SW480 (cell line): ENCODE data around the gene DNAH12.

Experiments used
- DNase-seq: peaks from one replicate; pipeline ENCODE4 v3.0.0-alpha.2; 2016; ENCODE audit warnings: low spot score

The DNAH12 gene, protein sequence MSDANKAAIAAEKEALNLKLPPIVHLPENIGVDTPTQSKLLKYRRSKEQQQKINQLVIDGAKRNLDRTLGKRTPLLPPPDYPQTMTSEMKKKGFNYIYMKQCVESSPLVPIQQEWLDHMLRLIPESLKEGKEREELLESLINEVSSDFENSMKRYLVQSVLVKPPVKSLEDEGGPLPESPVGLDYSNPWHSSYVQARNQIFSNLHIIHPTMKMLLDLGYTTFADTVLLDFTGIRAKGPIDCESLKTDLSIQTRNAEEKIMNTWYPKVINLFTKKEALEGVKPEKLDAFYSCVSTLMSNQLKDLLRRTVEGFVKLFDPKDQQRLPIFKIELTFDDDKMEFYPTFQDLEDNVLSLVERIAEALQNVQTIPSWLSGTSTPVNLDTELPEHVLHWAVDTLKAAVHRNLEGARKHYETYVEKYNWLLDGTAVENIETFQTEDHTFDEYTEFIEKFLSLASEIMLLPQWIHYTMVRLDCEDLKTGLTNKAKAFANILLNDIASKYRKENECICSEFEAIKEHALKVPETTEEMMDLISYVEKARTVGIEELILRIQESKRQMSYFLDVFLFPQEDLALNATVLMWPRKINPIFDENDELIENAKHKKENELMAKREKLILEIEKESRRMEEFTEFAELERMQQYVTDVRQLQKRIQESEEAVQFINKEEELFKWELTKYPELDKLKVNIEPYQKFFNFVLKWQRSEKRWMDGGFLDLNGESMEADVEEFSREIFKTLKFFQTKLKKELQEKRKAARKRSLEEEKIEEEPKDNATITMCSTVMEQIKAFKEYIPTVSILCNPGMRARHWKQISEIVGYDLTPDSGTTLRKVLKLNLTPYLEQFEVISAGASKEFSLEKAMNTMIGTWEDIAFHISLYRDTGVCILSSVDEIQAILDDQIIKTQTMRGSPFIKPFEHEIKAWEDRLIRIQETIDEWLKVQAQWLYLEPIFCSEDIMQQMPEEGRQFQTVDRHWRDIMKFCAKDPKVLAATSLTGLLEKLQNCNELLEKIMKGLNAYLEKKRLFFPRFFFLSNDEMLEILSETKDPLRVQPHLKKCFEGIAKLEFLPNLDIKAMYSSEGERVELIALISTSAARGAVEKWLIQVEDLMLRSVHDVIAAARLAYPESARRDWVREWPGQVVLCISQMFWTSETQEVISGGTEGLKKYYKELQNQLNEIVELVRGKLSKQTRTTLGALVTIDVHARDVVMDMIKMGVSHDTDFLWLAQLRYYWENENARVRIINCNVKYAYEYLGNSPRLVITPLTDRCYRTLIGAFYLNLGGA (N-terminal part only)

DNA sequence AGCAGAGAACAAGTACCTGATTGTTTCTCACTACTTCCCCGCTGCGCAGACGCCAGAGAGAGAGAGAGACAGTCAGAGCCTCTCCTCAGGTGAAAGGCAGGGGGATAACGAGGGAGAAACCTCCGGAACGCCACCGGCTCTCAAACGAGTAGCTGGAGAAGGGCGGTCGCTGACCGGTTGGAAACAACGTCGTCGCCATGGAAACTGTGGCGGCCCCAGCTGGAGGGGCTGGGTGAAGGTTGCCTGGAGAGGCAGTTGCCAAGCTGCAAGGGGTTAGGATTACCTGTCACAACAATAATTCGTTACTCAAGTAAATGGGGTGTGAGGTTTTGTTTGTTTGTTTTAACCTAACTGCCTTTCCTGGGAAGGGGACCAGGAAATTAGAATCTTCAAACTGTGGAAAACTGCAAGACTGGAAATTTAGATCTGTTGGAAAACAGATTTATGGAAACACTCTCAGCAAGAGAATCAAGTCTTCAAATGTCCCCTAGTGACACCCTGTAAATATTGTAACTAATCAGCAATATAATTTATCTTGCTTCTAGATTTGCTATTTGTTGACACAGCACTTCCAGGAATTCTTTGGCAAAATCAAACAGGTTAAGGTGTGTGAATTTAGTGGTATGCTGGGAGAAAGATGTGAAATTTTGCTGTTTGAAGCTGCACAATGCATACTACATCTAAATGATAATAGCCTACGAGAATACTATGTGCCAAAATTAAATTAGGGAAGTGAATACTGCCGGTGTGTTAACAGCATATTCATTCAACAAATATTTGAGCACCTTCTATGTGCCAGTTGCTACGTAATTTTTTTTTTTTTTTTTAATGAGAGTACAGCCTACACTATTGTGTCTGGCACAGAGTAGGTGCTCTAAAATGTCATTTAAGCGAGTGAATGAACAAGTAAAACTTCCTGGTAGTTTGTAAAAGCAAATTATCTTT is at the start of gene DNAH12:
Gene DNAH12, minus strand, starts transcription at position 164 of the 945 bp plus-strand sequence. CDS start 1,474 bp downstream, outside the sequence.
- DNase-seq: peak; percentile 51

DNA sequence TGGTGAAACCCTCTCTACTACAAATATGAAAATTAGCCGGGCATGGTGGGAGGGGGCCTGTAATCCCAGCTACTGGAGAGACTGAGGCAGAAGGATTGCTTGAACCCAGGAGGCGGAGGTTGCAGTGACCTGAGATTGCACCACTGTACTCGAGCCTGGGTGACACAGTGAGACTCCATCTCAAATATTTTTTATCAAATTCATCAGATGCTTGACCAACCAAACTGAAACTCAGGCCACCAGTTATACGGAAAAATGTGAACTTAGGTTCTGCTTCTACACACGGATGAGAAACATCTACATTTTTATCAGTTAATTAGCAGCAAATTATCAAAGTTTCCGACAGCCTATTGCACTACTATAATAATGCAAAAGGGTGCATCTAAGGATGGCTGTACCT is 48.2 kb upstream of the DNAH12 start:
- no peak for DNase-seq

DNA sequence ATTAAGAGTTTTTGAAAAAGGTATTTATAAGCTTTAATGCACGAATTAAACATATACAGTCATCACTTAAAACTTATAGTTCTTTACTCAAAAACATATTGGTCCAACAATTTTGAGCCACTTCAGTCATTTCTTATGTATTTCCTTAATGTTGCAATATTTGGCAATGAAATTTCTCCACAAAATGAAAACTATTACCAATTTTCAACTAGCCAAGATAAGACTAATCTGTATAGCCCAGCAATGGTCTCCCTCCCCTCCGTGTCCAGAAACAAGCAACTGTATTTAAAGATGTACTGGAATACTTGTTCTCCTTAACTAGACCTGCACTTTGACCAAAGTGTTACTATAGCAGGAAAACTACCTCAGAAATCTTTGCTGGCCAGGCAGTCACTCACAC is 43.8 kb upstream of the DNAH12 start:
- no peak for DNase-seq

DNA sequence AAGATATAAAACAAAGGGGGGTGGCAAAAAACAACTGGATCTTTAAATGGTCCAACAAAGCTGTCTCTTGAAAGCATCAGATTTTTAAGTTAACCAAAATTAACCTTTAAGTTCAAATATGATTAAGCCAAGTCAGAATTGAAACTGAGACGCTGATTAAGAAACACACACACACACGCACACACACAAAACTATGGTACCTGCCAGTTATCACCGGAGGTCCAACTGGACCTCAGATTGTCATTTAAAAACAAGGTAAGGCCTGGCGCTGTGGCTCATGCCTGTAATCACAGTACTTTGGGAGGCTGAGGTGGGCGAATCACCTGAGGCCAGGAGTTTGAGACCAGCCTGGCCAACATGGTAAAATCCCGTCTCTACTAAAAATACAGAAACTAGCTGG is 42.6 kb upstream of the DNAH12 start:
- no peak for DNase-seq

DNA sequence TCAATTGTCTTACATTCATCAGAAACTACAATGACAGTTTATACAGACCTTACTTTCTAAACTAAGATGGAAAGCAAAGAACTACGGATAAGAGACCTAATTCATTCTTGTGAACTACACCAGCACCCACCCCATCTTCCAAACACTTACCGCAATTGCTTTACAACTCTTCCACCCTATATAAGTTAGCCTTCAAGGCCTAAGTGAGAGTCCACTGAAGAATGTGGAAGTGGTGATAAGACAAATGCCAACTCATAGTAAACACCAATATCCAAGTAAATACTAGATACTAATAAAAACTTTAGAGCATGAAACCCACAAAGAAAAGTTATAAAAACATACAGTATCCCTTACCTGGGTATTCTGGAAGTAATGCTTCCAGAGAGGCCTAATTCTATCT is 39.4 kb upstream of the DNAH12 start:
- no peak for DNase-seq

DNA sequence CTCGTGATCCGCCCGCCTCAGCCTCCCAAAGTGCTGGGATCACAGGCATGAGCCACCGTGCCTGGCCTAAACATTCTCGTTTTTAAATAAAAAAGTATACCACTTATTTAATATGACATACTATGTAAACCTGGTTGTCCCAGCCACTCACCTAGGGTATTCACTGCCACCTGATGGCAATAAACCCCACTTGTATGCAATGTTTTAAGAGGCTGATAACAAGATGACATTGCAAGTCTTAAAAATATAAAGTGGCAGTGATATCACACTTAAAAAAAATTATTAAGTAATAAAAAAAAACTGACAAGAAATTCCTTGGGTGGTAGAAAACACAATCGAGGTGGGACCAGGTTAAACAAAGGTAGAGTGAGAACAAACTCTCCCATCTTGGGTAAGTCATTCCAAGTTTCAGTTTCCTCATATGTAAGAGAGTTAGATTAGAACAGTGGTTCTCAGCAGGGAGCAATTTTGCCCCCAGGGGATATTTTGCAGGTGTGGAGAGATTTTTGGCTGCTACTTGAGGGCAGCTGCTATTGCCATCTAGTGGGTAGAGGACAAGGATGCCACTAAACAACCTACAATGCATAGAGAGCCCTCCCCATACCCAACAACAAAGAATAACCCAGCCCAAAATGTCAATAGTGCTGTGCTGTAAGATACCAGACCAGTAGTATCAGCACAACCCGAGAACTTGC is 38.5 kb upstream of the DNAH12 start:
- DNase-seq: peak; percentile 28

DNA sequence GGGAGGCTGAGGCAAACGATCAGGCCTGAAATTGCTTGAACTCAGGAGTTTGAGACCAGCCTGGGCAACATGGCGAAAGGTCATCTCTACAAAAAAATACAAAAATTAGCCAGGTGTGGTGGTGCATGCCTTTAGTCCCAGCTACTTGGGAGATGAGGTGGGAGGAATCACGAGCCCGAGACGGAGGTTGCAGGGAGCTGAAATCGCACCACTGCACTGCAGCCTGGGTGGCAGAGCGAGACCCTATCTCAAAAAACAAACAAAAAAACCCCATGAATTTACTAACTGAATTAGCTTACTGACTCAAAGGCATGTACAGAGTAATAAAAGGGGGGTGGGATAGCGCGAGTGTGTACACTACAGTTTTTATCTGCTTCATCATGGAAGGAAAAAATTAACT is 33.7 kb upstream of the DNAH12 start:
- no peak for DNase-seq

DNA sequence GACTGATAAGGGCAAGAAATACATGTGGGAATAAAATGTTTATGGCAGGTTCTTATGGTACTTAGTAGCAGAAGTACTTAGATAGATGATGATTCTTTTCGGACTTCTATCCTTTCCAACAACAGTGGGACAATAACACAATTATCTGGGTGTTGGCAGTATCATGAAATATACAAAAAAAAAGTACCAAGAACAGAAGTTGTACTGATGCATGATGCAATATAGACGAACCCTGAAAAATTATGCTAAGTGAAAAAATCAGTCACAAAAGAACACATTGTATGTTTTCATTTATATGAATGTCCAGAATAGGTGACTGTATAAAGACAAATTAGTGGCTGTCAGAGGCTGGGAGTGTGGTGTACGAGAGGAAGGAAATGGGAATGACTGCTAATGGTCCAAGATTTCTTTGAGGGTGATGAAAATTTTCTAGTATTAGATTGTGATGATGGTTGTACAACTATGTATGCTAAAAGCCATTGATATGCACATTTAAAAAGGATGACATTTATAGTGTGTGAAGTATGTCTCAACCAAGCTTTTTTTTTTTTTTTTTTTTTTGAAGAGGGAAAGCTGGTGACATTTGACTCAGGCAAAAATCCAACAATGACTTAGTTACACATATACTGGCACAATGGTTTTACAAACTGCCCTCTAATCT is 32.0 kb upstream of the DNAH12 start:
- DNase-seq: no peak

DNA sequence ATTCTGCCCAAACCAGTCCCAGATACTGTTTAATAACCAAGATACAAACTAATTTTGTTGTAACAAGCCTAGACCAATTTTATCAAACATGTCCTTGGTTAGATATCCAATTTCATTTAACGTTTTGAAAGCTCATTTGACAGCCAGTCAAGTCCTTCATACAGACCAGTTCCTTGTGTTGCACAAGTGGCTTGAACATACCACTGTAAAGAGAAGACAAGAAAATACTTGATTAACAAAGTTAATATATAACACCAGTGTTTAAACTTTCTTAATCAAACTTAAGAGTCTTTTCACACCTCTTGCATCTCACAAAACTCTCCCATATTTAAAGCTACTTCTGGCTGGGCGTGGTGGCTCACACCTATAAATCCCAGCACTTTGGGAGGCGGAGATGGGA is 28.0 kb upstream of the DNAH12 start:
- DNase-seq: no peak

DNA sequence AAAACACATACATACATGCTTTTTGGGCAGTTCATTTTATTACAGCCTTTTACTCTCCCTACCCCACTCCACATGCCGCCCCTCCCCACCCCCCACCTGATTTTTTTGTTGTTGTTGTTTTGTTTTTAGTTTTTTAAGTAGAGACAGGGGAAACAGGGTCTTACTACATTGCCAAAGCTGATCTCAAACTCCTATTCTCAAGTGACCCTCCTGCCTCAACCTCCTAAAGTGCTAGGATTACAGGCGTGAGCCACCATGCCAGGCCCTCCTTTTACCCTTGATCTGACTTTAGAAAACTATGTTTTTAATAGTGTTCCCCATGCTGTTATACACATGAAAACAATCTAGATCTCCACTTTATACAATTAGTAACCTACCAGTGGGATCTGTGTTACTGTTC is 26.7 kb upstream of the DNAH12 start:
- no peak for DNase-seq

DNA sequence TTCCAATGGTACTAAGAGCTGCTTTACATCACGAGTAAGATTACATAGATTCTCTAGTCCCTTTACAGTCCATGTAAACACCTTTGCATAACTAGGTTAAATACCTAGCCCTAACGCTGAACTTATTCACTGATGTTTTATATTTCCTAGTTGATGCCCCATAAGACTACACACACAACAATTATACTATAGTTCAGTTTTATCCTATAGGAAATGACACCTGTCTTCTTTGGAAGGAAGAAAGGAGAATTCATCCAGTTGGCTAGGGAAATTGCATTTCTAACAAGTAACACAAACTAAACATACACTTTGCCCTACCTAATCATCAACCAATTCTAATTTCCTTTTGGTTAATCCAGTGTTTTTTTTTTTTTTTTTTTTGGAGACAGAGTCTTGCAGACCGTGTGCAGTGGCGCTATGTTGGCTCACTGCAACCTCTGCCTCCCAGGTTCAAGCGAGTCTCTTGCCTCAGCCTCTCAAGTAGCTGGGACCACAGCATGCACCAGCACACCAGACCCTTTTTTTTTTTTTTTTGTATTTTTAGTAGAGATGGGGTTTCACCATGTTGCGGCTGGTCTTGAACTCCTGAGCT is 25.8 kb upstream of the DNAH12 start:
- no peak for DNase-seq

DNA sequence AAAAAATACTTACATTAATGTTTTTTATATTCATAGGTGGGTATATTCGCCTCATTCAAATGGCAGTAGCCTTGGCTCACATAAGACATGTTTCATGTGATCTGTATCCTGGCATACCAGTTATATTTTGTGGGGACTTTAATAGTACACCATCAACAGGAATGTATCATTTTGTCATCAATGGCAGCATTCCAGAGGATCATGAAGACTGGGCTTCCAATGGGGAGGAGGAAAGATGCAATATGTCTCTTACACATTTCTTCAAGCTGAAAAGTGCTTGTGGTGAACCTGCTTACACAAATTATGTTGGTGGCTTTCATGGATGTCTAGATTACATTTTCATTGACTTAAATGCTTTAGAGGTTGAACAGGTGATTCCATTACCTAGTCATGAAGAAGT is 15.4 kb upstream of the DNAH12 start:
- no peak for DNase-seq

DNA sequence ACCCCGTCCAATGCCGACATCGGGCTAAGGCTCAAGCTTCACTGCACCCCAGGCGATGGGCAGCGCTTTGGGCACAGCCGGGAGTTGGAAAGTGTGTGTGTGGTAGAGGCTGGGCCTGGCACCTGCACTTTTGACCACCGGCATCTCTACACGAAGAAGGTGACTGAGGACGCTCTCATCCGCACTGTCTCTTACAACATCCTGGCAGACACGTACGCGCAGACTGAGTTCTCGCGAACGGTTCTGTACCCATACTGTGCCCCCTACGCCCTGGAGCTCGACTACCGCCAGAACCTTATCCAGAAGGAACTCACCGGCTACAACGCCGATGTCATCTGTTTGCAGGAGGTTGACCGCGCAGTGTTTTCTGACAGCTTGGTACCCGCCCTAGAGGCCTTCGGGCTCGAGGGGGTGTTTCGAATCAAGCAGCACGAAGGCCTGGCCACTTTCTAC is 13.0 kb upstream of the DNAH12 start:
- peak; percentile 44 for DNase-seq

DNA sequence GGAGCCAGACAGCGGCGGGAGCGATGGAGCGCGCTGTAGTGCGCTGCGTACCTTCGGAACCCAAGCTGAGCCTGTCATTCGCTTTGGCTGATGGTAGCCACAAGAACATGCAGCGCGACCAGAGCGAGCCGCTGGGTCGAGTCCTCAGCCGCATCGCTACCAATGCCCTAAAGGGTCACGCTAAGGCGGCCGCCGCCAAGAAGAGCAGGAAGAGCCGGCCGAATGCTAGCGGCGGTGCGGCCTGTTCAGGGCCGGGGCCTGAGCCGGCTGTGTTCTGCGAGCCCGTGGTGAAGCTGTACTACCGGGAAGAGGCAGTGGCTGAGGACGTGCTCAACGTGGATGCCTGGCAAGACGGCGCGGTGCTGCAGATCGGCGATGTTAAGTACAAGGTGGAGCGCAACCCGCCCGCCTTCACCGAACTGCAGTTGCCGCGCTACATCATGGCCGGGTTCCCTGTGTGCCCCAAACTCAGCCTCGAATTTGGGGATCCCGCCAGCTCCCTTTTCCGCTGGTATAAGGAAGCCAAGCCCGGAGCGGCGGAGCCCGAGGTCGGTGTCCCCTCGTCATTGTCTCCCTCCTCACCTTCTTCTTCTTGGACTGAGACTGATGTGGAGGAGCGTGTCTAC is 12.4 kb upstream of the DNAH12 start:
- DNase-seq: peak; percentile 38

DNA sequence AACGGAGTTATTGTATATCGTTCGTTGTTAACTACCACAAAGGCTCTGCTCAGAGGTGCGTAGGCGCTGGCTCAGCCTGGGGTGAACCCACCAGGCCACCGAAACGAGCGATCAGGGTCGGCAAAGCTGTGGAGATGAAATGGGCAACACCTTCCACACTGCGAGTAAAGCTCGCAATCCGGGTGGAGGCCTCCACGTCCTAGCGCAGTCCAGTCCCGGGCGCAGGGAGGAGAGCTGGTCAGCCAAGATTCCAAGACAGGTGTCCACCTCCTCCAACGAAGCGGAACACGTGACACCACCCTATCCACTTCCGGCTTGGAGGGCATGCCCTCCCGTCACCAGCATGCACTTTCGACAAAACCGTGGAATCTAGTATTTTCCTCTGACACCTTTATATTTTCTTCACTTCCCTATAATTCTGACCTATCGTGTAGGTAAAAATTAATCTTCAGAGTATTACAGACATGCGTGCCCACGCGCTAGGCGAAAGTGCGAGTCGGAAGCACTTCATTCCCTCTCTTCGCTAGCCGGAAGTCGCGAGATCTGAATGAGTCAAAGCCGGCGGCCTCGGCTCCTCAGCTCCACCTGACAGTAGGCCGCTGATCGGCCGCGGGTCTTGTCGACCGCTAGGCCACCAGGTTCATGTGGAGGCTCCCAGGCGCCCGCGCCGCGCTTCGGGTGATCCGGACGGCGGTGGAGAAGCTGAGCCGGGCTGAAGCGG is 11.8 kb upstream of the DNAH12 start, which contains the start of gene PDE12:
Gene PDE12, plus strand, starts transcription at position 537 of the 721 bp plus-strand sequence. Its CDS starts 106 bp downstream, at position 643.
- DNase-seq: peak; percentile 91

DNA sequence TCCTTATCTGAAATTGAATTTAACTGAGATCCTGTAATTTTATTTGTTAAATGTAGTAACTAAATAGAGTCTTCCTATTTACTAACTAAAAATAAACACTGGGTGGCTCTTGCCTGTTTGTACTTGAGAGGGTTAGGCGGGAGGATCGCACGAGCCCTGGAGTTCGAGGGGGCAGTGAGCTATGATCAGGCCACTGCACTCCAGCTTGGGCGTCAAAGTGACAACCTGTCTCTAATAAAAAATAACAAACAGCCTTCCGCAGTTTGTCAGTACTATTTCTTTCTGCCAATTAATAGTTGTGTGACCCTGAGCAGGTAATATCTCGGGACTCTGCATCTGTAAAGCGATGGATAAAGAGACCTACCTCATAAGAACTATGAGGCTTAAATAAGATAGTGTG is 11.2 kb upstream of the DNAH12 start:
- DNase-seq: no peak

DNA sequence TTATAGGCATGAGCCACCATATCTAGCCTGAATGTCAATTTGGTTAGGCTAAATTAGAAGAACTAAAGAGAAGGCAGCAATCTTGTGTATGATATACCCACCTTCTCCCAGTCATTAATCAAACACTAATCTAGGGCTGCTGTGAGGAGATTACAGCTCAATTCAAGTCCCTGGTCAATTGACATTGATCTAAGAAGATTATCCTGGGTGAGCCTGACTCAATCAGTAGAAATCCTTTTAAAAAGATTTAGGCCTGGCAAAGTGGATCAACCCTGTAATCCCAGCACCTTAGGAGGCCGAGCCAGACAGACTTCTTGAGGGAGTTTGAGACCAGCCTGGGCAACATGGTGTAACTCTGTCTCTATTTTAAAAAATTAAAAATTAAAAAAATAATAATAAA is 2.5 kb upstream of the DNAH12 start:
- DNase-seq: no peak

DNA sequence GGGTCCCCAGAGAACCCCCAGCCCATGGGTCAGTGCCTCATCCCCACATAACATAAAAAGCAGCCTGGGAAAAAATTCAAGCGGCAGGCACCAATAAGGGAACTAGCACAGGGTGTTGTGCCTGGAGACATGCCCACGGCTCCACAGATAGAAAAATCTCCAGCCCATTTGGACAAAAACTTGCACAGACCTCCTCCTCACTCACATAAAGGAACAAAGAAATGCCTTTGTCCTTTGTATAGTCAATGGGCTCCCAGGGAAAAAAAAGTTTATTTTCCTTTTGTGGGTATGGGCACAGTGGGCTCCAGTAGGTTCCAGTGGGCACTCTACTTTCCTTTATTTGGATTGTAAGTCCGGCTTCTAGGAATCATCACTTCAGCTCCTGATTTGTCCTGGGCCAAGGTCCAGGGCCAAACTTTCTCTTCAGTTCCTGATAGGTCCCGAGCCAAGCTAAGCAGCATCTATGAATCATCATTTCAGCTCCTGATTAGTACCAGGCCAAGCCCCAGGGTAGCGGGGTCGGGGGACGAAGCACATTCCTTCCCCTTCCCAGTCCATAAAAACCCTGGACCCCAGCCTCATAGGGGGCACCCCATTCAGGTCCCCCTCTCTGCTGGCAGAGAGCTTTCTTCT is 1.6 kb upstream of the DNAH12 start:
- DNase-seq: no peak
